H54 (cell line): ENCODE data around the gene NMNAT3.

Source experiments
- DNase-seq: peaks from one replicate; pipeline ENCODE4 v3.0.0; 2011; ENCODE audit warnings: low spot score, mixed read lengths; ENCODE audit not compliant: insufficient read length
- FAIRE-seq: peaks from 3 replicates; lab custom pipeline; 2011; peaks lifted over from hg19 to GRCh38; lab: Jason Lieb, UNC
- POLR2A ChIP-seq: IDR thresholded peaks from 2 replicates; pipeline ENCODE4 v1.6.1; 2011; ENCODE audit warnings: low read depth, mild to moderate bottlenecking, low read length

Gene NMNAT3

GRCh38 chr3:139634111-139634635, 43.6 kb downstream of the NMNAT3 start:
- no peak for DNase-seq
- TF ChIP-seq POLR2A: no peak
- no peak for FAIRE-seq

DNA sequence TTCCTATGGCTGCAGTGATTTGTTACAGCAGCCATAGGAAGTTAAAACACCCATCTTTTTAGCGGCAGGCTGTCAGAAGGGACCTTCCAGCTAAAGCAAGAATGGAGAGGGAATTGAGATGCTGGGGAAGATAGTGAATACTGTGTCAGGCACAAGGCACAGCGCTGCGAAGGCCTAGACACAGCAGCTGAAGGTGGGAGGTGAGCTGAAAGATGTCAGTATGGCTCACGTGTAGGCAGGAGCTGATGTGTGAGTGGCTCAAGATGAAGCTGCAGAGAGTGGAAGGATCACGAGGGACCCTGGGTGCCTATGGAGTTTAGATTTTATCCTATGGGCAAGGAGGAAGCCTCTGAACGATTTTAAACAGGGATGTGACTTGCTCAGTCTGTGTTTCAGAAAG, 44.3 kb downstream of the NMNAT3 start:
- FAIRE-seq (no peak), DNase-seq (no peak)
- TF ChIP-seq POLR2A: no peak

DNA sequence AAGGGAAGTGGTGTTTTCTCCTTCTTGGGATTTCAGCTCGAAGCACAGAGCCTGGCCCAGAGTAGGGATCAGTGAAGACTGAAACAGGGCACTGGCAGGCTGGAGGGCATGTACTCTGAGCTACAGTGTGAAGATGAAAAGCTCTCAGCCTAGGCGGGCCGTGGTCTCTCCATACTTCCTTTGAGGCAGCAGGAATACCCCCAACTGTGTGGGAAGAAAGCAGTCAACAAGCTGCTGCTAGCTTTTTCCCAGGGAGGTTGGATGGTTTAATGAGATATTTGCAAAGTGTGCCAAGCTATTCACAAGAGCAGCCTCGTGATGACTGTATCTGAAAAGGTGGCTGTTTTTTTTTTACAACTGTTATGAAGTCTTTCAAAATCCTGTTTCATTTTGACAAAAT, 47.2 kb downstream of the NMNAT3 start:
- no peak for TF ChIP-seq POLR2A
- FAIRE-seq: no peak
- no peak for DNase-seq

DNA sequence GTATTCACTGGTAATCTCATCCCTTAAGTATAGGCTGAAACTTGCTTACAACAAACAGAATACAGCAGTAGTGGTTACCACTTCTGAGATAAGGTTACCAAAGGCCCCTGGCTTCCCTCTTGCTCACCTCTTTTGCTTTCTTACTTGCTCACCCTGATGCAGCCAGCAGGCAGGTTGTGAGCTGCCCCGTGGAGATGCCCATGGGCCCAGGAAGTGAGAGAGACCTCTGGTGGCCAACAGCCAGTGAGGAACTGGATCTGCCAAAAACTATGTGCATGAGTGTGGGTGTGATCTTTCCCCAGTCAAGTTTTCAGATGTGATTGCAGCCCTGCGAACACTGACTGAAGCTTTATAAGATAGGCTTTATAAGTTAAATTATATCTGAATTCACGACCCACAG, 48.7 kb downstream of the NMNAT3 start:
- TF ChIP-seq POLR2A: no peak
- DNase-seq: peak; percentile 11
- no peak for FAIRE-seq

DNA sequence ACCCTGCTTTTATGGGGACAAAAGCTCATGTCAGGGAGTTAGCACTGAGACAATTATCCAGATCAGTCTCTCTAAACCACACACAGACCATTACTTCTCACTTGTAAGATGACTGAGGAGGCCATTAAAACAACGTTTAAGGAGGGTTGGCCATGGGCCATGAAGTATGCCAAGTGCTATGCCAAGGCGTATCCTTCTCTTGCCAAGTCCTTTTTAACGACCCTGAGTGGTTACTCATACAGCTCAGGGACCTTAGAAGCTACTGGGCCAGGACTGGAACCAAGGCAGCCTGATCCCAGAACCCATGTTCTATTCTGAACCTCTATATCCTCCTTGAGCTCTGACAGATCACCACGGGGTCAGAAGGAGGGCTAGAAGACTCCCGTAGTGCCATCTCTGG, 50.0 kb downstream of the NMNAT3 start:
- no peak for DNase-seq
- FAIRE-seq: no peak

GRCh38 chr3:139620438-139620837, 57.3 kb downstream of the NMNAT3 start:
- DNase-seq: no peak
- no peak for TF ChIP-seq POLR2A
- no peak for FAIRE-seq

More for the DNA sequence above, 50.0 kb downstream of the NMNAT3 start:
- TF ChIP-seq POLR2A: no peak

GRCh38 chr3:139619484-139619883, 58.3 kb downstream of the NMNAT3 start:
- TF ChIP-seq POLR2A: no peak
- DNase-seq: no peak
- no peak for FAIRE-seq

DNA sequence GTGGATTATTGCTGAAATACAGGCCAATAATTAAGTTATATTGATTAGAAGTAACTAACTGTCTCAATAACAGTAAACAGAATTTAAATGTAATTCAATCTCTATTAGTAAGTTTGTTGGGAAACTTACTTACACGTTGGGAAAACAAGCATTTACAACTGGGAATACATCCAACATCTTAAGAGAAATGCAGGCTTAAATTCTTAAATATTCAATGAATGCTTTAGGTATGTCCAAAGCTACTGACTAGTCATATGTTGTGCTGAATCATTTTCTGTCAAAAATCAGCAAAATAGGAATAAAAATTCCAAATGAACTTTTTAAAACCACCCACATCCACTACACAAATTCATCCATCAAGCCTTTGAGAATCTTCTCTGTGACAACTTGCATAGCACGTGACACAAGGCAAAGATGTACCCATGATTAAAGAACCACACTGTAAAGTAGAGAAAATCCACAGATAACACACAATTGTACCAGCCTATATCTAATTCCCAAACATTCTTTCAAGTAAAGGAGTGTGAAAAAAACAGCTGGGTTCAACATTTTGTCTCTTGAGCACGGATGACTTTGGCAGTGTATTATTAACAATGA, 60.0 kb downstream of the NMNAT3 start:
- TF ChIP-seq POLR2A: no peak
- DNase-seq: no peak
- no peak for FAIRE-seq

- DNase-seq (no peak), FAIRE-seq (no peak)
- TF ChIP-seq POLR2A: no peak
Observed at GRCh38 chr3:139611528-139611927, 66.2 kb downstream of the NMNAT3 start.

GRCh38 chr3:139610886-139611285, 66.9 kb downstream of the NMNAT3 start:
- FAIRE-seq: no peak

GRCh38 chr3:139608924-139609323, 68.8 kb downstream of the NMNAT3 start:
- DNase-seq (no peak), FAIRE-seq (no peak)
- TF ChIP-seq POLR2A: no peak

More at GRCh38 chr3:139610886-139611285, 66.9 kb downstream of the NMNAT3 start:
- no peak for DNase-seq
- no peak for TF ChIP-seq POLR2A

DNA sequence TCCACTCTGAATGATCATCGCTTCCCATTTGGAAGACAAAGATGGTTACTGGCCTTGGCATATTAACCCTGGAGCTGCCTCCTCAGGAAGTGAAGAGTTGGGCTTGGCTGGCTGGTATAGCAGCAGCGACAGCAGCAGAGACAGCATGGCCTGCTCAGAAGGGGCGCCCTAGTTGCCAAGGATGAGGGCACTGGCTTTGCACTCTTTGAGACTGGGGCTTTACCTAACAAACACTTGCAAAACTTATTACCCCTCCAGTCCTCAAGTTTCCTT, 69.7 kb downstream of the NMNAT3 start:
- TF ChIP-seq POLR2A: no peak
- FAIRE-seq (no peak), DNase-seq (no peak)

DNA sequence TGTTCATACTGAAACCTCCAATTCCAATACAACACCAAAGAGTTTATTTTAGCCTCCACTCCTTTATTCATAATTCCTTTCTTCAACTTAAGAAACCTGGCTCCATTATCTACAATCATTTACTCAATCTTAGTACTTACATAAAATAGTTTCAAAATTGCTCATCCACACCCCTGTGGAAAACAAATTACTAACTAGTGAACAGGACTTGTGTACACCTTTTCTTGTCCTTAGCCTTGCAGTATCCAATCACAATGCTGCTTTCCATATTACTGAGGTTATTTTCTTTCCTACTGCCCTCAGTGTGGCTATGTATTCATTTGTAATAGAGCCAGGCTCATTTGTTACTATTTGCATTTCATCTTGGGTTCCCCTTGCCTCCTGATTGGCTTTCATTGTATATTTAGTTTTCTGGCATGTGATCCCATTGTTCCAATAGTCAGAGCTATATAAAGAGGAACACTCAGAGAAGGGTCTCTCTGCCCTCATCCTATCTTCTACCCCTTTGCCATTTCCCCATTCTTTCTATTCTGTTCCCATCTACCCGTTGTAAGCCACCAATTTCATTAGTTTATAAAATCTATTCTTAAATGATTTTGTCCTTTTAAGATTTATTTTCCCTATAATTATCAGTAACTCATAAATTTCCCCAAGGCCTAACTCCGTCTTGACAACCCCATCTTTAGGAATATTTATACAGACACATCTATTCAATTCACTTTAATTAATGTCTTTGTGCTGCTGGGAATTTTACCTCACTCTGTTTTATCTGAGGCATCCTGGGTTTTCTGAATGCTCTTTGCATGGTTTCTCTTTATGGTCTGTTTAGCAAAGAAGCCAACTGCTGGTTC, 70.3 kb downstream of the NMNAT3 start:
- no peak for TF ChIP-seq POLR2A
- DNase-seq: no peak
- no peak for FAIRE-seq

GRCh38 chr3:139602003-139602402, 75.8 kb downstream of the NMNAT3 start:
- no peak for FAIRE-seq
- no peak for DNase-seq
- no peak for TF ChIP-seq POLR2A
